Adipocyte (in vitro differentiated cells): ENCODE measurements around the gene LGALS3.

Source experiments
- DNase-seq: peaks from one replicate; pipeline ENCODE4 v3.0.0-alpha.2; 2015; ENCODE audit warnings: low read depth
- H3K27me3 ChIP-seq: replicated peaks from 2 replicates; pipeline ENCODE4 v1.7.0; 2013; ENCODE audit warnings: mild to moderate bottlenecking, low read length, moderate library complexity; ENCODE audit not compliant: control insufficient read depth, insufficient read depth
- H3K36me3 ChIP-seq: 2 replicates; pipeline ENCODE4 v1.7.0; 2013; ENCODE audit warnings: low read length, mild to moderate bottlenecking, moderate library complexity; ENCODE audit not compliant: control insufficient read depth, insufficient read depth, severe bottlenecking
- H3K4me1 ChIP-seq: 2 replicates; pipeline ENCODE4 v1.7.0; 2013; ENCODE audit warnings: mild to moderate bottlenecking, low read length, moderate library complexity; ENCODE audit not compliant: control insufficient read depth, insufficient read depth
- H3K4me3 ChIP-seq: 2 replicates; pipeline ENCODE4 v1.7.0; 2013; ENCODE audit warnings: mild to moderate bottlenecking, low read length, moderate library complexity
- H3K9ac ChIP-seq: 2 replicates; pipeline ENCODE4 v1.7.0; 2013; ENCODE audit warnings: mild to moderate bottlenecking, low read length, moderate library complexity
- H3K9me3 ChIP-seq: 2 replicates; pipeline ENCODE4 v1.7.0; 2013; ENCODE audit warnings: mild to moderate bottlenecking, low read length, moderate library complexity; ENCODE audit not compliant: control insufficient read depth

Gene LGALS3

GRCh38 chr14:55115861-55116245 is 13.2 kb upstream of the LGALS3 start:
- Histone ChIP-seq H3K9ac (no peak overlapping the region), H3K9me3 (no peaks in the 10 kb centered on the region), H3K36me3 (no peaks in the 10 kb centered on the region), H3K4me1 (peaks cover 14% of the 10 kb centered on the region), H3K27me3 (no peaks in the 10 kb centered on the region), H3K4me3 (no peak overlapping the region)
- no peak for DNase-seq

- no peak overlapping the region for H3K4me3 ChIP-seq
Measured at GRCh38 chr14:55116246-55117030, 12.6 kb upstream of the LGALS3 start.

GRCh38 chr14:55117803-55118441 is 11.1 kb upstream of the LGALS3 start:
- Histone ChIP-seq H3K9ac (no peak overlapping the region), H3K4me3 (no peak overlapping the region), H3K27me3 (no peaks in the 10 kb centered on the region), H3K9me3 (no peaks in the 10 kb centered on the region), H3K36me3 (no peaks in the 10 kb centered on the region), H3K4me1 (peaks cover 24% of the 10 kb centered on the region)
- no peak for DNase-seq

More at GRCh38 chr14:55116246-55117030, 12.6 kb upstream of the LGALS3 start:
- Histone ChIP-seq H3K9me3 (no peaks in the 10 kb centered on the region), H3K36me3 (no peaks in the 10 kb centered on the region), H3K9ac (no peak overlapping the region), H3K4me1 (peaks cover 14% of the 10 kb centered on the region), H3K27me3 (no peaks in the 10 kb centered on the region)
- DNase-seq = no peak

GRCh38 chr14:55118761-55119160 is 10.3 kb upstream of the LGALS3 start:
- H3K9ac ChIP-seq = no peak overlapping the region
- DNase-seq = no peak
- peaks cover 29% of the 10 kb centered on the region for H3K4me1 ChIP-seq
- H3K27me3 ChIP-seq = no peaks in the 10 kb centered on the region
- no peaks in the 10 kb centered on the region for H3K9me3 ChIP-seq
- no peaks in the 10 kb centered on the region for H3K36me3 ChIP-seq
- H3K4me3 ChIP-seq = no peak overlapping the region

- no peaks in the 10 kb centered on the region for H3K9me3 ChIP-seq
- peaks cover 34% of the 10 kb centered on the region for H3K4me1 ChIP-seq
- DNase-seq = no peak
- no peak overlapping the region for H3K4me3 ChIP-seq
- no peaks in the 10 kb centered on the region for H3K36me3 ChIP-seq
- H3K9ac ChIP-seq = no peak overlapping the region
- H3K27me3 ChIP-seq = no peaks in the 10 kb centered on the region
Measured at GRCh38 chr14:55120571-55121495, 8.2 kb upstream of the LGALS3 start.

GRCh38 chr14:55121628-55122439 is 7.2 kb upstream of the LGALS3 start:
- no peak for DNase-seq
- peaks cover 40% of the 10 kb centered on the region for H3K4me1 ChIP-seq

GRCh38 chr14:55122440-55122986 is 6.5 kb upstream of the LGALS3 start:
- Histone ChIP-seq H3K9me3 (no peaks in the 10 kb centered on the region), H3K4me3 (no peak overlapping the region), H3K4me1 (peaks cover 47% of the 10 kb centered on the region), H3K9ac (no peak overlapping the region), H3K27me3 (no peaks in the 10 kb centered on the region), H3K36me3 (no peaks in the 10 kb centered on the region)
- peak; percentile 60 for DNase-seq

More at GRCh38 chr14:55121628-55122439, 7.2 kb upstream of the LGALS3 start:
- H3K4me3 ChIP-seq = no peak overlapping the region
- no peaks in the 10 kb centered on the region for H3K36me3 ChIP-seq
- no peaks in the 10 kb centered on the region for H3K27me3 ChIP-seq
- H3K9me3 ChIP-seq = no peaks in the 10 kb centered on the region
- H3K9ac ChIP-seq = no peak overlapping the region

GRCh38 chr14:55123101-55123500 is 6.0 kb upstream of the LGALS3 start:
- H3K9ac ChIP-seq = no peak overlapping the region
- H3K27me3 ChIP-seq = no peaks in the 10 kb centered on the region
- H3K36me3 ChIP-seq = no peaks in the 10 kb centered on the region
- DNase-seq = peak; percentile 74
- H3K4me1 ChIP-seq = peaks cover 47% of the 10 kb centered on the region
- no peaks in the 10 kb centered on the region for H3K9me3 ChIP-seq
- no peak overlapping the region for H3K4me3 ChIP-seq

GRCh38 chr14:55123852-55124639 is 5.0 kb upstream of the LGALS3 start:
- Histone ChIP-seq H3K4me1 (peaks cover 41% of the 10 kb centered on the region), H3K27me3 (no peaks in the 10 kb centered on the region), H3K9me3 (no peaks in the 10 kb centered on the region), H3K9ac (no peak overlapping the region), H3K4me3 (no peak overlapping the region), H3K36me3 (no peaks in the 10 kb centered on the region)
- no peak for DNase-seq
